Fibroblast of pulmonary artery (primary cell): ENCODE measurements around the gene MAPKAPK2.

Experiments
- DNase-seq: peaks from one replicate; pipeline ENCODE4 v3.0.0-alpha.2; 2010; ENCODE audit warnings: low read depth
- H3K4me3 ChIP-seq: replicated peaks from 2 replicates; pipeline ENCODE4 v1.5.1; 2011; ENCODE audit warnings: low read depth, mild to moderate bottlenecking, control low read depth, low read length, moderate library complexity
- TF ChIP-seq, protein P1 (sequence below): IDR thresholded peaks from 2 replicates; pipeline ENCODE4 v1.5.1; 2011; ENCODE audit warnings: mild to moderate bottlenecking, control low read depth, low read length, inconsistent platforms; ENCODE audit errors: missing control alignments

The MAPKAPK2 gene

DNA sequence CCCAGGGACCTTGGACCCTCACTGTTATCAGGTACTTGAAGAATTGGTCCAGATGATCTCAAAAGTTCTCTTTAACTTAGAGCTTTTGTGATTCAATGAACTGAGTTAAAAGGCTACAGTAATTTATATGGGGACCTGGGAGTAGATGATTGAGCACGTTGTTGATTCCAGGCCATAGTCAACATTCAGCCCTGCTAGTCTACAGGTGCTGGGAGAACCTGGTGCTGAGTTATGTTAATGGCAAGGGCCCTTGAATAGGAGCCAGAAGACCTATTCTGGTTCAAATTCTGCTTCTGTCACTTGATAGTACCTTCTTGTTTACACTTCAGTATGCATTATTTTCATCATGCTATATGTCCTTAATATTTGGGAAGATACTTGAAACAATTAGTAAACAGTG, 38.2 kb upstream of the MAPKAPK2 start:
- TF ChIP-seq, protein P1, sequence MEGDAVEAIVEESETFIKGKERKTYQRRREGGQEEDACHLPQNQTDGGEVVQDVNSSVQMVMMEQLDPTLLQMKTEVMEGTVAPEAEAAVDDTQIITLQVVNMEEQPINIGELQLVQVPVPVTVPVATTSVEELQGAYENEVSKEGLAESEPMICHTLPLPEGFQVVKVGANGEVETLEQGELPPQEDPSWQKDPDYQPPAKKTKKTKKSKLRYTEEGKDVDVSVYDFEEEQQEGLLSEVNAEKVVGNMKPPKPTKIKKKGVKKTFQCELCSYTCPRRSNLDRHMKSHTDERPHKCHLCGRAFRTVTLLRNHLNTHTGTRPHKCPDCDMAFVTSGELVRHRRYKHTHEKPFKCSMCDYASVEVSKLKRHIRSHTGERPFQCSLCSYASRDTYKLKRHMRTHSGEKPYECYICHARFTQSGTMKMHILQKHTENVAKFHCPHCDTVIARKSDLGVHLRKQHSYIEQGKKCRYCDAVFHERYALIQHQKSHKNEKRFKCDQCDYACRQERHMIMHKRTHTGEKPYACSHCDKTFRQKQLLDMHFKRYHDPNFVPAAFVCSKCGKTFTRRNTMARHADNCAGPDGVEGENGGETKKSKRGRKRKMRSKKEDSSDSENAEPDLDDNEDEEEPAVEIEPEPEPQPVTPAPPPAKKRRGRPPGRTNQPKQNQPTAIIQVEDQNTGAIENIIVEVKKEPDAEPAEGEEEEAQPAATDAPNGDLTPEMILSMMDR, result no peak
- no peak for DNase-seq
- no peak overlapping the region for H3K4me3 ChIP-seq

DNA sequence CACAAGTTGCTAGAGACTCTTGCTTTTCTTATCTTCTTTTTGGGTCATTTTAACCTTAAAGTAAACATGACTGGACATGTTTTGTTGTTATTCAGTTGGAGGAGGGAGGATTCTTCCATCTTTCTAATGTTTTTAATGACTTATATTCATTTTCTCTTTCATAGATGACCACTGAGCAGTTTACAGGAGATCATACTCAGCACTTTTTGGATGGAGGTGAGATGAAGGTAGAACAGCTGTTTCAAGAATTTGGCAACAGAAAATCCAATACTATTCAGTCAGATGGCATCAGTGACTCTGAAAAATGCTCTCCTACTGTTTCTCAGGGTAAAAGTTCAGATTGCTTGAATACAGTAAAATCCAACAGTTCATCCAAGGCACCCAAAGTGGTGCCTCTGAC, 37.5 kb upstream of the MAPKAPK2 start:
- DNase-seq, result no peak
- TF ChIP-seq, protein P1, result no peak

DNA sequence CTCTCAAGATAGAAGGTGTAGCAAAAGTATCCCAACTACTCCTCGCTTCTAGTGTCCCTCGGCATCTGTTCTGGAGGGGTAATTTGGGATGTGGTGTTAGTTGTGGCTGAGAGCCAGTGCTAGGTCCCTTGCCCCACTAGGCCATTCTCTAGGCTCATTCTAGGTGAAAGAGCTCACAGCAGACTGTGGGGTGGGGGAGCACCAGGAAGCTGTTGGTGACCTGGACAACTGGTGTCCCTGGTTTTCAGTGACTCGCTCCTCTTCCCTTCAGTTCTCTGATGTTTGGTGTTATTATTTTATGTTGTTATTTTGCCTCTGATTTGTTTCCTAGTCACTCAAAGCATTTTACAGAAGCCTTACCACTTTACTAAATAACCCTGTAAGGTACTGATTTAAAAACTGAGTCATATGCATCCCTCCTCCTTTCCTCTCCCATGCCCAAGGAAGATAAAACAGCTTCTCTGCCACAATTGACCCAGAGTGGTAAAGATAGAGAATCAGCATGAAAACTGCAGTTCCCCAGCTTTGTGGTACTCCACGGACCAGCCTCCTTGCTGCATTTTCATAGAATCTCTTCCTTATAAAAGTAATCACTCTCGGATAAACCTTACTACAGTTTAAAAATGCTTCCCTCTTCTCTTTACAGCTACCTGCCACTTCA, 35.3 kb upstream of the MAPKAPK2 start:
- no peak for DNase-seq
- TF ChIP-seq, protein P1, result no peak
- H3K4me3 ChIP-seq, result no peak overlapping the region

More for the DNA sequence above, 37.5 kb upstream of the MAPKAPK2 start:
- no peak overlapping the region for H3K4me3 ChIP-seq

DNA sequence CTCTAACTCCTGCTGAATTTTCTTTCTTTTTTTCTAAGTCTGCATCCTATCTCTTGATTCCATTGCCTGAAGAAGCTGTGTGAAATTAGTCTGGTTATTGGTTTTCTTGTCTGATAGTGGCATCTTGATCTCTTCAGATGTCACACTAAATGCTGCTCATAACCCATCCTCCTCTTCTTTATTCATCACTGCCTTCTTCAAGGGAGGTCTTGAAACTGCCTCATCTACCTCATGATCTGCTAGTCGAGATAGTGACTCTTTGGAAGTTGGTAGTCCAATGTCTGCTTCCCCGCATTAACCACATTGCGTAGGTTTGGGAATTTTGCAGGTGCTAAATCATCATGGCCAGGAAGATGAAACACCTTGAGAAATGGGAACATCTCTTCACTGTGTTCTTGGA, 33.7 kb upstream of the MAPKAPK2 start:
- TF ChIP-seq, protein P1, result no peak
- H3K4me3 ChIP-seq, result no peak overlapping the region
- no peak for DNase-seq

DNA sequence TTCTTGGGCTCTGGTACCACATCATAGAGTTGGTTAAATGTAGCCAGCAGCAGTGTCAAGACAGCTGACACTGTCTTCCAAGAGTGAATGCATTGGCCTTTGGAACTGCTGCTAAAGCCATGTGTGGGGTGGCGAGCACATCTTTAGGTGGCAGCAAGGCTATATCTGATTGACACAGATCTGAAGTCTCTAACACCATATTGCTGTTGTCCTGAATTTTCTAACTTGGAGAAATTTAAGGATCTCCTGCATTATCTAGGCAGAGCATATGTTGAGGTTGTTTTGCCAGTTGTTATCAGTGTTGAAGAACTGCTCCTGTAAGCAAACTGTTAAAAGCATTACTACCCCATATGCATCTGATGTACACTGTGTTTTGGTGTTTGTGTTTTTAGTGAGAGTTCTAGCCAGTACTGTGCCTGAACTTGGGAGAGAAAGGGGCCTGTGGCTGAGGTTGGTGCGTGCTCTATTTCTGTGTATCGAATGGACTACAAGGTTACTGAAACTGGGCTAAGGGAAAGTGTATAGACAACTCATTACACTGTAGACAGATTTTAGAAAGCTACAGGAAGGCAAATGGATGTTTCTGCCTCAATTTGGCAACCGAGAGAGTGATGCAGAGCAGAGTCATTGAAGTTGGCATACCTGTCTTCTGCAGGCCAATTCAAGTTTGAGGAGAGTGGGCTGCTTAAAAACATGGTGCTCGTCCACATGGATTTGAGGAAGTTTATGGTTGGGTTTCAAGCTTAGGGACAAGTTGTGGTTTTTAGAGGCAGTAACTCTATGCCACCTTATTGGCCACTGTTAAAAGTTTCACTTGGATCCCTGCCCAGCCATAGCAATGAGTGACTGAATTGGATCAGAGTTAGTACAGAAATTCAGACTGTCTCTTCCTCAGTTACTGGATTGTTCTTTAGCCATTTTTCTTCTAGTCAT, 32.5 kb upstream of the MAPKAPK2 start:
- no peak for DNase-seq
- TF ChIP-seq, protein P1, result no peak
- no peak overlapping the region for H3K4me3 ChIP-seq

DNA sequence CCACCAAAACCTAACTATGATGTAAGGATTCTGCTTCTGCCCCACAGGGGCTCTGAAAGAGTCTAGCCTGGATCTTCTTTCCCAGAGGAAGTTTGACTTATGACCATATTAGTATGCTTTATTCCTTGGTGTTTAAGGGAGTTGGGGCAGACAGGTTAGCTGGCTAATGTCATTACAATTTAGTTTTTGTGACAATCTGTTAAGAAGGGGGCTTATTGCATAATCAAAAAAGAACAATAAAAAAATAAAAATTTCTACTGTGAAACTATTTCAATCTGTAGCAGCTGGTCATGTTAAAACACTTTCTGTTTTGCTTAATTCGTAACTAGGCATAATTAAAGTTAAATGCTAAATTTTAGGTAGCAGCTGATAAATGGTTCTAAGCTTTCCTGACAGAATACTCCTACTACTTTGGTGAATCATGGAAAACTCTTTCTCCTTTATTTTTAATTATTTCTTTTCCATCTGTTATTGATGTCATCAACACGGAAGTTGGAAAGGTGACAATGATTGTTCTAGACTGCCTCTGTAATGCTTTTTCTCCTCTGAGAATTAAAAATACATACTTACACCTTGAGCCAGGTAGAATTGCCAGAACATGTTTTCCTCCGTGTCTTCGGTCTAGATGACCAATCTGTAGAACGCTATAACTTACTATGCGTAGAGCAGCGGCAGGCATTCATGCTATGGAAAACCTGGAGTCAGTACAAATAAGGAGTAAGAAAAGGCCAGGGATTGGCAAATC, 30.8 kb upstream of the MAPKAPK2 start:
- TF ChIP-seq, protein P1, result no peak
- no peak overlapping the region for H3K4me3 ChIP-seq
- DNase-seq, result no peak
